ENCODE data around the gene DDHD1. TPM values are rescaled to one million over a fixed set of nuclear protein-coding genes. Genes with fewer than 3 reads are reported as not detected.

The DDHD1 gene
- total RNA-seq, 1 donor from 2014 or later: 7.0 TPM

DNA sequence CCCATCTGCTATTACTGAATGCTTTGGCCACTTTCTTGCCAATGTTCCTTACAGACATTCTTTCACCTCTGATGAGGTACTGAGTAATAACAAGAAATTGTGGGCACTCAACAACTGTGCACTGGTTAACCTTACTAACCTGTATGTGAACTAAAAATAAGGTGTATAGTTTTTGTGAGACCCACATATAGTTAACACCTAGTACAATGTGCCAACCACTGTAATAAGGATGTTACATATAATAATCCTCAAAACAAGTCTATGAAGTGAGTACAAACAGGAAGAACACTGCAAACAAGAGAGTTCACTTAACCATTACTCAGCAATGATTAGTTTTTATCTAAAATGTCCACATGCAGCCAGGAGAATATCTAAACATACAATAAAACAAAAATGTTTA, 4.5 kb downstream of the DDHD1 start:
- H3K27me3 ChIP-seq (ENCODE audit: control insufficient read depth, insufficient read depth, low read length): no peaks in the 10 kb centered on the region
- H3K36me3 ChIP-seq (ENCODE audit: control insufficient read depth, insufficient read depth, low read length): no peaks in the 10 kb centered on the region
- TF ChIP-seq CTCF (IDR thresholded peaks at IDR 0.05; ENCODE audit: insufficient read depth, low read length, poor library complexity, severe bottlenecking): no peak
- H3K4me3 ChIP-seq (ENCODE audit: low read depth, low read length): no peak overlapping the region
- no peak for DNase-seq (ENCODE audit: low read depth)

DNA sequence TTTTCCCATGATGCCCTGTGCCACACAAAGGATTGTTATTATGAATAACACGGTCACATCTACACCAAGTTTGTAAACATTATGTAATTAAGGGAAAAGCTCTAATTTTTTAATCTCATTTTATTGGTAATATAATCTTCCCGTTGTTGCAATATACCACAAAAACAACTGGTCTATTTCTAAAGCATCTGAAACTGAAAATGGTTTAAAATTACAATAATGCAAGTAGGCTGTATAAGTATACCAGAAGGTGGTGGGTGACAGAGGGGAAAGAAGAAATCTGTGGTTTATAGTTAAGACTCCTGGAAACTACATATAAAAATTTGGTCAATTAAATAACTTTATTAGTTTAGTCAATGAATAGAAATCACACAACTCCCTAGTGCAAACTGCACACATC, 5.2 kb downstream of the DDHD1 start:
- no peak for TF ChIP-seq CTCF (IDR thresholded peaks at IDR 0.05; ENCODE audit: insufficient read depth, low read length, poor library complexity, severe bottlenecking)

DNA sequence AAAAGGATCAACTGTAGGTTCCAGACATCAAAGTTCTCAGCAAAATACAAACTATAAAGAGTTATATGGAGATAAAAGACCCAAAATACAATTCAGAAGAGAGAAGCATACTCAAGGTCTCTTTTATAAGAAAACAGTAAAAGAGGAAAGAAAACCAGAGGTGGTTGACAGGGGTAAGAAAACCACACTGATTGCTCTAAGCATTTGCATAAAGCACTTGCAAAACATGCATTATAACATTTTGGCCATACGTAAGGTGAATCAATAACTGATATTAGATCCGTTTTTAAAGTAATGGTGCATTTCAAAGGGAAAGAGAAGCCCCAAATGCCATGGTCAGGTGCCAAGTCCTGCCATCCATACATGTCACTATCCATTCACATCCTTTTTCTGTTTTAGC, 5.9 kb downstream of the DDHD1 start:
- H3K36me3 ChIP-seq (ENCODE audit: control insufficient read depth, insufficient read depth, low read length): no peaks in the 10 kb centered on the region
- H3K4me3 ChIP-seq (ENCODE audit: low read depth, low read length): no peak overlapping the region
- no peaks in the 10 kb centered on the region for H3K27me3 ChIP-seq (ENCODE audit: control insufficient read depth, insufficient read depth, low read length)
- no peak for DNase-seq (ENCODE audit: low read depth)
- TF ChIP-seq CTCF (IDR thresholded peaks at IDR 0.05; ENCODE audit: insufficient read depth, low read length, poor library complexity, severe bottlenecking): no peak

More for the DNA sequence above, 5.2 kb downstream of the DDHD1 start:
- no peaks in the 10 kb centered on the region for H3K27me3 ChIP-seq (ENCODE audit: control insufficient read depth, insufficient read depth, low read length)
- H3K4me3 ChIP-seq (ENCODE audit: low read depth, low read length): no peak overlapping the region
- no peaks in the 10 kb centered on the region for H3K36me3 ChIP-seq (ENCODE audit: control insufficient read depth, insufficient read depth, low read length)
- no peak for DNase-seq (ENCODE audit: low read depth)

DNA sequence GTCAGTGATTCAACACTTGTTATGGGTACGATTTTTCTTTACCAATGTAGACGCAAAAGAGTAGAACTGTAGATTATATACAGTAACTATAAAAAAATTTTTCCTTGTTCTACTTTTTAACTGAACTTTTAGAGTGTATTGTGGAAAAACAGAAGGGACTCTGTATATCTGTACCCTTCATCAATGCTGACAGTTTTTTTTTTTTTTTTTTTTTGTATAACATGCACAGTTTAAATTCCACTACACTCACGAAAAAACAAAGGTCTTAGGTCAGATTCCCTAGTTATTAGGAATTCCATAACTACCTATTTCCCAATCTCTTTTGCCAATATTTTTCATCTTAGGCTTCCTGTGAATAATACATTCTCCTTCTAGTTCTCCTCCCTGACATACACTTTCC, 6.4 kb downstream of the DDHD1 start:
- Histone ChIP-seq H3K4me3 (ENCODE audit: low read depth, low read length) (no peak overlapping the region), H3K36me3 (ENCODE audit: control insufficient read depth, insufficient read depth, low read length) (no peaks in the 10 kb centered on the region), H3K27me3 (ENCODE audit: control insufficient read depth, insufficient read depth, low read length) (no peaks in the 10 kb centered on the region)
- TF ChIP-seq CTCF (IDR thresholded peaks at IDR 0.05; ENCODE audit: insufficient read depth, low read length, poor library complexity, severe bottlenecking): no peak
- no peak for DNase-seq (ENCODE audit: low read depth)

DNA sequence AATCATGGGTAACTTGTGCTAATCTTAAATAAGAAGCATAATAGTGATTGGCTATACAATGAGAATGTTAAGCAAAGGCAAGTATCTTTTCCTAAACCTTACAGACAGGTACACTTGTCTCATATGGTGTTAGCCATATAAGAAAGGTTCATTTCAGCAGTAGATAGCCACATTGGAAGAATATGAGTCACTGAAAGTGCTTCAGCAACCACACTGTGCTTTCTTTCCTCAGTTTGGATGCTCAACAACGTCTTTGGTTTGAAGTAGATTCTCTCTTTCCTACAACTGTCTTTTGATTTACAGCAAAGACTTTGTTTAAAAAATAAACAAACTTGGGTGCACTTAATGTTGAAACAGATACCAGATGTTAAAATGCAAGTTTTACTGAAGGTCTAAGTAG, 8.9 kb downstream of the DDHD1 start:
- H3K4me3 ChIP-seq (ENCODE audit: low read depth, low read length): no peak overlapping the region
- no peak for DNase-seq (ENCODE audit: low read depth)
- no peaks in the 10 kb centered on the region for H3K36me3 ChIP-seq (ENCODE audit: control insufficient read depth, insufficient read depth, low read length)
- no peak for TF ChIP-seq CTCF (IDR thresholded peaks at IDR 0.05; ENCODE audit: insufficient read depth, low read length, poor library complexity, severe bottlenecking)
- H3K27me3 ChIP-seq (ENCODE audit: control insufficient read depth, insufficient read depth, low read length): no peaks in the 10 kb centered on the region

DNA sequence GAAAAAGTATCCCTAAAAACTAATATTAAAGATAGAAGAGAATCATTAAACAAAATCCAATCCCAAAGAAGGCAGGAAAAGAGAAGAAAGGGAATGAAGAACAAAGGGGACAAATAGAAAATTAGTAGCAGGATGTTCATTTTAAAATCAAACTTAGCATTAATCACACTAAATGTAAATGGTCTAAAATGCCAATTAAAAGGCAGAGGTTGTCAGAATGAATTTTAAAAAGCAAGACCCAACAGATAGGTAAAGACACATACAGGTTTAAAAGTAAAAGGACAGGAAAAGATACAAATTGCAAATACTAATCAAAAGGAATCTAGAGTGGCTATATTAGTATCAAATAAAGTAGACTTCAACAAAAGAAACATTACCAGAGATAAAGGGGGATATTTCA, 12.5 kb downstream of the DDHD1 start:
- Histone ChIP-seq H3K4me3 (ENCODE audit: low read depth, low read length) (no peak overlapping the region), H3K27me3 (ENCODE audit: control insufficient read depth, insufficient read depth, low read length) (no peaks in the 10 kb centered on the region)

More for the DNA sequence above, 12.5 kb downstream of the DDHD1 start:
- DNase-seq (ENCODE audit: low read depth): no peak
- H3K36me3 ChIP-seq (ENCODE audit: control insufficient read depth, insufficient read depth, low read length): no peaks in the 10 kb centered on the region
- TF ChIP-seq CTCF (IDR thresholded peaks at IDR 0.05; ENCODE audit: insufficient read depth, low read length, poor library complexity, severe bottlenecking): no peak

Measured in kidney epithelial cell (primary cell).